GM15510 (cell line): ENCODE data around the gene SLC1A5.

Source experiments
- POLR2A ChIP-seq: IDR thresholded peaks from 3 replicates; pipeline ENCODE4 v1.6.1; 2011; ENCODE audit warnings: borderline replicate concordance; ENCODE audit not compliant: insufficient read length; ENCODE audit errors: extremely low read depth

The SLC1A5 gene

DNA sequence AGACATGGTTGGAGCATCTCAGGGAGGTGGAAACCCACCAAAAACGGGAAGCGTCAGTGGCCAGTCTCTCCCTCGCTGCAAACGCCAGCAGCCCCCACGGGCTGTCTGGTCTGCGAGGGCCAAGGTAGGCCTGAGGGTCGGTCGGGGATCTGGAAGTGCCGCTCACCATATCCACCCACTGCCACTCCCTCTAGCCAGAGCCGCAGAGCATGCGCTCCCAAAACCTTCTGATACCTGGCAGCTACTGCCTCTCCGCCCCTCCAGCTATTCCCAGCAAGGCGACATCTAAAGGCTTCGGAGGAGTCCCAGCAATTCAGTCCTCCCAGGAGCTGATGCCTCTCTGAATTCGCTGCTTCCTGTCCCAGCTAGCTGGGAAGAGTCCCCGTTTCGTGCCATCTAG, 46.9 kb downstream of the SLC1A5 start:
- TF ChIP-seq POLR2A: no peak

DNA sequence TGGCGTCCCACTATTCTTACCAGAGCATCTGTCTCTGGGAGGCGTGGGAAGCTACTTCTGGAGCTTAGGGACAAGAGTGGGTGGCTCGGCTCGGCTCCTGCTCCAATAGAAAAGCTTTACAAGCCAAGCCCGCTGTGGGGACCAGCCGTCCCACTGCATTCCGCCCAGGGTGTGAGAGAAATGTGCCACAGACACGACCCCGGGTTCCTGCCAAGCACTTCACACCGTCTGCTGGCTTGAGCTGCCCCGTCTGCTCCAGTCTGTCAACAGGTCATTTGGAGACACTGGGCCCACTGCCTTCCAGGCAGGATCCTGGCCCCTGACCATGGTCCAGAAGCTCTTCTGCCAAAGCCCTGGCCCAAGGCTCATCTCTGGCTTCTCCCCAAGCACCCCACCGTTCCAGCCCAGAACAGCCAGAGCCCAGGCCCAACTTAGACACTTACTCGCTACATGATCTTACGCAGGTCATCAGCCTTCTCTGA, 49.1 kb downstream of the SLC1A5 start:
- TF ChIP-seq POLR2A: no peak

DNA sequence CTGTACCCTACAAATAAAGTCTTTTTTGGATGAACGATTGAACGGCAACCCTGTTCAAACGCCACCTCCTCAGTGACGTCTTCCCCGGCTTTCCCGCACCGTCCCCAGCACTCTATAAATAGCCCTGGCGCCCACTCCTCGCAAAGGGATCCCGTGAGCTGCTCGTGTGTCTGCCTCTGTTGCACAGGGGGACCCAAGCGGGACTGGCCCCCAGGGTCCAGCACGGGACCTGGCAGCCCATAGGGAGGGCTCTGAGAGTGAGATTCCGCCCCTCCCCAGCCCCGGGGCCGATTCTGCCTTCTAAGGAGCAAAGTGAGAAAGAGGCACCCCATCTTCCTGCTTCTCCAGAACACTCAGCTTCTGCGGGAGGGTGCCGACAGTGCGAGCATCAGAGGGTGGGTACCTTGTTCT, 50.6 kb downstream of the SLC1A5 start:
- no peak for TF ChIP-seq POLR2A

DNA sequence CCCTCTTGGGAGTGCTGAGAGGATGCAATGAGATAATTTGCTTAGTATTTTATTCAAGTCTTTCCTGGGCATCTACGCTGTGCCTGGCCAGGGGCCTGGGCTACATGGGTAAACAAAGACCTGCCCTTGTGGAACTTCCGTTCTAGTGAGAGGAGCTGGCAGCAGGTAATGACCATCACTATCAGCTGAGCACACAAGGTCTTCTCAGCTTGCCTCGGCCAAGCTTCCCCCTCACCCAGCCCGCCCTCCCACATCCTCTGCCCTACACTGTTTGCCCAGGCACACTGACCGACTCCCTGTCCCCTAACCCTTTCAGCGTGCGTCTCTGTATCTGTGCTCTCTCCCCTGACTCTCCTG, 51.1 kb downstream of the SLC1A5 start:
- no peak for TF ChIP-seq POLR2A

DNA sequence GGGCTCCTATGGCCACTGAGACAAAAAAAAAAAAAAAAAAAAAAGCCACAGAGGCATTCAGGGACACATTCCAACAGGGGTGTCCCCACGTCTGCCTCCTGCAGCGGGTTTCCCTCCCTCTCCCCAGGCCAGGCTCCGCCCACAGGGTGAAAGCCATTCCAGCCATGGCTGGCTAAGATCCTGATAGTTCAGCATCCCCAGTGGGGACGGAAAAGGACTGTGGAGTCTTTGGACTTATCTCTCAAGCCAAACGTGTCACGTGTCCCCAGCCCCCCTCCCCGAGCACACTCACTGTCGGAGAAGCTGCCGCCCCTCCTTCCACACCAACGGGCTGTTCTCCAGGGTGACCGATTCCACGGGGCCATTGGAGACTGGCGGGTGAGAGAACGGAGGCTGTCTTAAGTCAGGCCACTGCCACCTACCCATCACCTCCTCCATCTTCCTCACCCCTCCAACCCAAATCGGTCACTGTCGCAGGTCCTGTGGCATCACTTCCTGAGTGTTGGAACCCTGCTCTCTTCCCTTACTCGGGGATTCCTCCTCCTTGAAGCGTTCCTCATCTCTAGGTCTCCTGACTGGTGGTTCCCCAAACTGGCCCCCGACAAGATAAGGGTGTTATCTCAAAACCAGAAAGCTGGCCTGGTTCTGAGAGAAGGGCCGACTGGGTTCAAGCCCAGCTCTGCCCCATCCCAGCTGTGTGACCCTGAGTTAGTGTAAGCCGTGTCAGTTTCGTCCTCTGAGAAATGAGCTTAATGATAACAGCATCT, 51.7 kb downstream of the SLC1A5 start:
- no peak for TF ChIP-seq POLR2A

DNA sequence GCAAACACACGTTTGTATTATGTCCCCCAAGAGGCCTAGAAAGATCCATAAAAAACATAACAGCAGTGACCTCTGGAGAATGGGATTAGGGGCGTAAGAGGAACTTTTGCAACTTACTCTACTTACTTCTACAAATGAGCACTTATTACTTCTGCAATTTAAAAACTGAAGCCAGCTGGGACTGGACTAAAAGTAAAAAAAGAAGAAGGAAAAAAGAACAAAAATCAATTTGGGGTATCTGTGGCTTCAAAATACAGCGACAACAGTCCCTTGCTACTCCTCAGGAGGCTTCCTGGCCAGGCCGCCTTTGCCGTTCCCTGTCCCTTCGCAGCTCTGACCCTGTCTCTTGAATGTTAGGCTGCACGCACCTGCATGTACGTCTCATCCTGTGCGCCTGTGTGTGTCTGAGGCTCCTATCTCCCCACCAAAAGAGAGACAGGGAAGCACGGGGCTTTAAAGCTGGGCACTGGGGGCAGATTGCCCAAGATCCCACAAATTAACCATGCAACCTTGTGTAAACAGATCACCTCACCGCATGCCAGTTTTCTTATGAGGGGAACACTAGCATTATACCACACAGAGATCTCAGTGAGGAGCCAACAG, 54.6 kb downstream of the SLC1A5 start:
- no peak for TF ChIP-seq POLR2A

DNA sequence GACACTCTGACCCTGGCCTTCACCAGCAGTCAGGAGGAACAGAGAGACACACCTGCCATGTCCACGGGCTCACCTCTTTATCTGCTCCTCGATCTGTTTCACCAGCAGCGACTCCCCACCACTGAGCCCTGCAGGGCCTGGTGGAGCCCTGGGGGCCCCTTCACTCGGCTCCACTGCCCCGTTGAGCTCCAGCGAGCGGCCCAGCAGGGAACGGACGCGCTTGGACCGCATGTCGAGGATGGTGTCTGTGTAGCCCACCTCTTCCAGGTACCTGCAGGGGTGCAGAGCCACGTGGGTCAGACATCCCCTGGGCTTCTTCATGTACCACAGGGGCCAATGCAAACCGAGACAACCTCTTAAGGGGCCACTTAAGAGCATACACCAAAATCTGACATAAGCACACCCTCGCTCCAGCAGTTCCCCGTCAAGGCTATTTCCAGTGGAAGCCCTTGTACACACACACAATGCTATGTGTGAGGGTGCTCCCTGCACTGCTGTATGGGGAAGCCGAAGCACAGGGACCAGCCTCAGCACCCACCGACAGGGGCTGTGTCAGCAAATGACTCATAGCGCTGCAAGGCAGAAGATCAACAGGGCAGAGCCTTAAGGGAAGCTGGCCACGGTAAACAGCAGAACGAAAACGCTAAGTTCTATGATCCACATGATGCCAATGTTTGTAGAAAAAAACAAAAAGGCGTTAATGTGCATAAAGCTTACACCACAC, 55.3 kb downstream of the SLC1A5 start:
- TF ChIP-seq POLR2A: no peak

DNA sequence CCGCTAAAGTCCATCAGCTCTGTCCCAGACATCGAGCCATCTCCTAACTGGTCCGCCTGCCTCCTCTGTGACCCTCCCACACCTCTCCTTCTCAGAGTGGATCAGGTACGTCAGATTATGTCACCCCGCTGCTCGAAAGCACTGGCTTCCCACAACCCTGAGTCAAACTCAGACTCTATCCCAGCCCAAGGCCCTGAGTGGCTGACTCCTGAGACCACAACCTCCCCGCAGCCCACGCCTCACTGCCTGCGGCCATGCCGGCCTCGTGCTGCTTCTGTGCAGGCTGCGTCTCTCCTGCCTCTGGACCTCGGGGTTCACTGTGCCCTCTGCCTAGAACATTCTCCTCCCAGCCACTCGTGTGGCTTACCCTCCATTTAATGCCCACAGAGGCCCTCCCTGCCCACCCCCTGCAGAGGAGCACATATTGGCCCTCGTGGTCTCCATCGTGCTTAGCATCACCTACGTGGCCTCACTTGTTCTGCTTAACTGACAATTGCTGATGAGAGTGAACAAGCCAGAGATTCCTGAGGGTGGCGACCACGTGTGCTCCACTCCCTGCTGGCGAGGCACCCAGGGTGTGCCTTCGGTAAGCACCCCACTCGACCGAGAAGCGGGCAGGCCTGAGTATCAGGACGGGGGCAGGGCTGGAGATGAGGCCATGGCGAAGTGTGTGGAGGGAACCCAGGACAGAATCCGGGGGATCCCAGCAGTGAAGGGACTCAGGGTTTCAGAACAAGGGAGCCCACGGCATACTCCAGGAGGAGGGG, 56.0 kb downstream of the SLC1A5 start:
- no peak for TF ChIP-seq POLR2A

DNA sequence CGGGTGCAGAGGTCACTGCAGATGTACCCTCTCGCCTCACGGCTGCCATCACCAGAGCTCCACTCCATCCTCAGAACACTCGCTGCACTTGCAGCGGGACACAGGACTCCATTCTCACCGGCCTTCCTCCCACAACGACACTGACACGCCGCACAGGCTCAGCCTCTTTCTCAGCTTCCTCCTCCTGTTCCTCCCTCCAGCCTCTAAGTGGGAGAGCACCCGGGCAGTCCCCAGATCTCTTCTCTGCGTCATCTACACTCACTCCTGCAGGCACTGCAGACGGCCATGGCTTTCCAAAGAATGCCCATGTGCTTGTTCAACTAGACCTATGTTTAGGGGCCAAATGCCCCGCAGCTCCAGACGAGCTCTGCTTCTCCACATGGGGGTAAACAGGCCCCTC, 56.8 kb downstream of the SLC1A5 start:
- no peak for TF ChIP-seq POLR2A

DNA sequence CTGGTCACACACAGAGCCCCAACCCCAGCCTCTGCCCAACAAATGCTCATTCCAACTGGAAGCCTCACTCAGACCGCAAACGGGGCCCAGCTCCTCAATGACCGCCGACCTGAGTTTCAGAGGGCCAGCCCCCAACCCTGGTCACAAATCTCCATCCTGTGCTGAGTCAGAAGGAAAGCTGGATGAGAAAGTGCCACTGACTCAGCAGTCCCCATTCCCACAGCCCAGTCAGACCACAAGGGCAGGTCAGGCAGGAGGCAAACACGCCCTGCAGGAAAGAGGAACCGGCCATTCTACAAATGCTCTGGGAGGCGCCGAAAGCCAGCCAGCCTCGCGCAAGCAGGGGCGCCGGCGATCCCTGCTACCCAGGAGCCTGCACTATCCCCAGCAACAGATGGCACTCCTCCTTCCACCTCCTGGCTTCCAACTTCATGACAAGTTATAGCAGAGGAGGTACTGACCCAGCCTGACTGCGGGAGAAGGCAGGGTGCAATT, 57.3 kb downstream of the SLC1A5 start:
- TF ChIP-seq POLR2A: no peak

DNA sequence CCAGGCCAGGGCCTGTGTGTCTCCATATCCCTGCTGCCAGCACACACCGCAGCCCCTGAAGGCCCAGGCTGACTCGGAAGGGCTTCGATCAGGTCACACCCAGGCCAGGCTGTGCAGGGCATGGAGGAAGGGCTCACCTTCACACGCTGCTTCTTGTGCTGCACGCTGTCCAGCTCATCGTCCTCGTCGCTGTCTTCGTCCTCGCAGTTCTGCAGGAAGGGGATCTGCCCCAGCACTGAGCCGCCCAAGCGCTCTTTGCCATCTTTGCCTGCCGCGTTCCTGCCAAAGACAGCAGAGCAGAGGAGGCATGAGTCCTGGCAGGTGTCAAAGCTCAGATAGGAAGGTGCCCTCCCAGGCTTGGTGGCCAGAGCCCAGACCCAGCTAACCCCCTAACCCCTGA, 57.8 kb downstream of the SLC1A5 start:
- TF ChIP-seq POLR2A: no peak

DNA sequence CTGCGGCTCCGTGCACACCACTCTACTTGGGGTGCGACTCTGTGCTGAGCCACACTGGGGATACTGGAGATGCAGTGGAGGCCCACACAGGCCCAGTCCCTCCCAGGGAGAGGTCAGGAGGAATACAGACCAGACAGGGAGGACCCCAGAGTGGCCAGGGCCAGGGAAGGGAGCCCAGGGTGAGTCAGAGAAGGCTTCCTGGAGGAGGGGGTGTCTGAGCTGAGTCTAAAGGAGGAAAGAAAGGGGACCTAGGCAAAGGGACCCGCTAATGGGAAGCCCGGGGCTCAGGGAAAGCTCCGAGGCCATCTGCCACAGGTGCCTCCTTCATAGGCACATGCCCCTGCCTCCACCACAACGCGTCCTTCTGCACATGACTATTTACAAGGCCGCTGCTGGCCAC, 58.2 kb downstream of the SLC1A5 start:
- no peak for TF ChIP-seq POLR2A

DNA sequence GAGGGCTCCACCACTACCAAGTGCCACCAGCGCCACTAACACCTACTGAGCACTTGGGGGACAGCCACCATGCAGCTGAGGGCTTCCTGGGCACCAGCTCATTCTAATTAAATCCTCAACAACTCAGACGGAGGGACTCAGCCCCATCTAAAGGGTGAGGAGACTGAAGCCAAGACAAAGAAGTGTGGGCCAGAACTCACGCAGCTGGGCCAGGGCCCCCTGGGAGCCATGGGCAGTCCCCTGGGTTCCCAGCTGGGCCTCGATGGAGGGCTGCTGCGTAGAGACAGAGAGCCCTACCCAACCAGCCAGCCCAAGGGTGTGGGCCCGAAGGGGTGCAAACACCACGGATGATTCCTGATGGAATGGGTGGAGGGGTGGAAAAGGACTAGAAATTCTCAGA, 58.7 kb downstream of the SLC1A5 start:
- no peak for TF ChIP-seq POLR2A

DNA sequence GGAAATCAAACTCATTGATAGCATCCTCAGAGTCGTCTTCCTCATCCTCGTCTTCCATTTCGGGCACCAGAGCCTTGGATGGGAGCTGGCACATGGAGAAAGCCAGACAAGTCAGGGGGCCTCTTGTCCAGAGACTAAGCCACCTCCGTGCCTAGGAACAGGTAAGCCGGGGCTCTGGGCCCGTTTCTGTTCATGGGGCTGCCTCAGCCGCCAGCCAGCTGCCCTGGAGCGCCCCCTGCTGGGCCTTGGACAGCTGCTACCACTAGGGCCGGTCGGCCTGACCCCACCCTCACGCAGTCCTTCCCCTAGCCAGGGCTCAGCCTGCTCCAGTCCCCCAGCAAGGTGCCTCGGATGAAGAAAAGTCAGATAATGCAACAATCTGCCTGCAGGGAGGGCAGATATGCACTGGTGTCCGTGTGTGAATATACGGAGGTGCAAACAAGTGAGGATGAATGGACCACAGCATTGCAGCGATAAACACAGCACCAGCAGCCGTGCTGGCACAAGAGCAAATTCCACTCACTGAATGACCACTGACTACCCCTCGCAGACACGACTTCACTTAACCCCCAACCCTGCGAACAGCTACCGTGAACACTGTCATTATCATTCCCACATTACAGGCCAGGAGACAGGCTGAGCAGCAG, 59.6 kb downstream of the SLC1A5 start:
- TF ChIP-seq POLR2A: no peak
